Posterior vena cava (tissue), 2 donors: Measurements from ENCODE around the gene PCSK1N. TPM values are rescaled to one million over a fixed set of nuclear protein-coding genes. Genes with fewer than 3 reads are reported as not detected.
A peak's percentile ranks its signal among the peaks of the same experiment; 100 is the strongest.
"Not testable (repeated sequence)": the region's sequence is repeated elsewhere in the genome, so short reads cannot be mapped to it uniquely, and the experiment has no call there.

ENCODE experiments used
- DNase-seq: peaks from one replicate; pipeline ENCODE4 v3.0.0-alpha.2; 2020; ENCODE audit warnings: low spot score
- intact Hi-C, 2 donors: fragments of 100-400 bp; cut with DNase I; formaldehyde crosslinking; loops; one replicate each; pipeline versions ENCODE4 v1.14.1 to v1.14.2; 2022 to 2023
- total RNA-seq, 2 donors: library from RNA; stranded (reverse); fragmentation: NEBNext Ultra II Directional; extraction: Animal tissue kit (Norgen Biotek cat#: 25700); gene quantifications; one replicate each; pipeline ENCODE4 v1.2.1, GENCODE V29; 2021
- donor health status: DM: yes; HTN: yes; CAD: no.
- donor health status: DM: yes; HTN: yes; CAD: no.

PCSK1N gene
- total RNA-seq, 2 donors from 2014 or later: 0.52 to 2.4 TPM

DNA sequence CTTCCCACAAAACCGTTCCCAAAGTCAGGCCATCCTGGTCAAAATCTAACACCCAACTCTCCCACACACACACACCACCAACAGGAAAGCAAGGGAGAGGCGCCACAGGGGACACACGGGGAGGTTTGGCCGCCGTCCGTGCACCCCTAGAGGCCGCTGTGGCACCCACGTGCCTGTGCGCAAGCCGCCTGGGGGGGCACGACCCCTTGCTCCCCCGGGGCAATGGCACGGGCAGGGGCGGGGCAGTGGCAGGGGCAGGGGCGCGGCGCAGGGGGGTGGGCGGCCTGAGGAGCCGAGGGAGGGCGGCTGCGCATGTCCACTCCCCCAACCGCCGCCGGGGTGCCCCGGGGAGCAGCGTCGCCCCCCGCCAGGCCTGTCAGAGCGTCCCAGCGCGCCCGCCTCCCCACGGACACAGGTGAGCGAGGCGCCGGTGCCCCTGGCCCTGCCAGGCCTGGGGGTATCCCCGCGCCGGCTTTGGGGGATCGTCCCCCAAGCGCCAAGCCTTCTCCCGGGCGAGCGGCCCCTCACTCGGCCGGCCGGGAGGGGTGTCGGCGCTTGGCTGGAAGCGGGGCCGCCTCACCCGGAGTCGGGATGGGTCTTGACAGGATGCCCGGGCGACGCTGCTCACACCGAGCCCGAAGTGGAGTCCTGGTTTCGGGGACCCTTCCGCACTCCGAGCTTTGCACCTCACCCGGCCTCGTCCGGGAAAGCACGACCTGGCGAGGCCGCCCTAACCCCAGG is 9.1 kb downstream of the PCSK1N start, which contains the start of gene ERAS:
Gene ERAS, plus strand, starts transcription at position 379 of the 741 bp plus-strand sequence. CDS start 2,611 bp downstream, outside the sequence.
- intact Hi-C loops: no loop called here

DNA sequence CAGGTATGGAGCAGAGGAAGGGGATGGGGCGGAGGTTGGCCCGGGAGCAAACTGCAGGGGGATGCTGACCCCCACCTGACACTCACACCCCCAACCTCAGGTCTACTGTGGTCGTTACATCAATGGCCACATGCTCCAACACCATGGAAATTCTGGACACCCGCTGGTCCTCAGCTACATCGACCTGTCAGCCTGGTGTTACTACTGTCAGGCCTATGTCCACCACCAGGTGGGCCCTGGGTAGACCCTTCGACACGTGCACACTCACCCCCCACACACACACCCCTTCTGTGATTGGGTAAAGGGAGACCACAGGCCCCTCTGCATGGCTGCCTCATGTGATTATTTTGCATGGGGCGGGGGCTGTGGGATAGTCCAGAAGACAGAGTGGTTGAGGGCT is 11.3 kb downstream of the PCSK1N start:
- intact Hi-C loops: no loop called here

More for the DNA sequence above, 9.1 kb downstream of the PCSK1N start, which contains the start of gene ERAS:
- DNase-seq: no peak

DNA sequence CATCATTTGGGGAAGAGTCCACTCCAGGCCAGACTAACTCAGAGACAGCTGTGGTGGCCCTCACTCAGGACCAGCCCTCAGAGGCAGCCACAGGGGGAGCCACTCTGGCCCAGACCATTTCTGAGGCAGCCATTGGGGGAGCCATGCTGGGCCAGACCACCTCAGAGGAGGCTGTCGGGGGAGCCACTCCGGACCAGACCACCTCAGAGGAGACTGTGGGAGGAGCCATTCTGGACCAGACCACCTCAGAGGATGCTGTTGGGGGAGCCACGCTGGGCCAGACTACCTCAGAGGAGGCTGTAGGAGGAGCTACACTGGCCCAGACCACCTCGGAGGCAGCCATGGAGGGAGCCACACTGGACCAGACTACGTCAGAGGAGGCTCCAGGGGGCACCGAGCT is 12.4 kb downstream of the PCSK1N start:
- no peak for DNase-seq
- intact Hi-C loops: no loop called here

More for the DNA sequence above, 11.3 kb downstream of the PCSK1N start:
- no peak for DNase-seq

DNA sequence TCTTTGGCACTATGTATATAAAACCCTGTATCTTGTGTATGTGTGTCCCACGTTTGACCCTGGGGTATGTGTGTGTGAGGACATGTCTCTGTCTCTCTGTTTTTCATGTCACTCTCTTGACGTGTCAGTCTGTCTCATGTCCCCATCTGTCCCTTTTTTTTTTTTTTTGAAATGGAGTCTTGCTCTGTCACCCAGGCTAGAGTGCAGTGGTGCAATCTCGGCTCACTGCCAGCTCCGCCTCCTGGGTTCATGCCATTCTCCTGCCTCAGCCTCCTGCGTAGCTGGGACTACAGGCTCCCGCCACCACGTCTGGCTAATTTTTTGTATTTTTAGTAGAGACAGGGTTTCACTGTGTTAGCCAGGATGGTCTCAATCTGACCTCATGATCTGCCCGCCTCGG is 16.0 kb downstream of the PCSK1N start:
- intact Hi-C loops, DNase-seq: not testable (repeated sequence)

DNA sequence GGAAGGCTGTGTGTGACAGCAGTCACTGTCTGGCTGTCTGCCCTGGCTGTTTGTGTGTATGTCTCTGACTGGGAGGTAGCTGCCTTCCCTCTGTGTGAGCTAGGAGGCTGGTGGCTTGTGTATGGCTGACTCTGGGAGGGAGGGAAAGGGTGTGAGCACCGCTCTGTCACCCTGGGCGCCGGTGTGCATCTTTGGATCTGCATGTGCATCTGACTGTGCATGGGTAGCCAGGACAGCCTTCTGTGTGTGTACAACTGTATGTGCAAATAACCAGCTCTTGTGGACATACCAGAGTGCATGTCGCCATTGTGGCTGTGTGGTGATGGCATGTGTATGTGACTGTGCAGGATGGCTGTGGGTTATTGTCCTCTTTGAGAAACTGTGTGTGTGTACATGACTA is 16.5 kb downstream of the PCSK1N start:
- intact Hi-C loops: no loop called here
- DNase-seq: no peak

DNA sequence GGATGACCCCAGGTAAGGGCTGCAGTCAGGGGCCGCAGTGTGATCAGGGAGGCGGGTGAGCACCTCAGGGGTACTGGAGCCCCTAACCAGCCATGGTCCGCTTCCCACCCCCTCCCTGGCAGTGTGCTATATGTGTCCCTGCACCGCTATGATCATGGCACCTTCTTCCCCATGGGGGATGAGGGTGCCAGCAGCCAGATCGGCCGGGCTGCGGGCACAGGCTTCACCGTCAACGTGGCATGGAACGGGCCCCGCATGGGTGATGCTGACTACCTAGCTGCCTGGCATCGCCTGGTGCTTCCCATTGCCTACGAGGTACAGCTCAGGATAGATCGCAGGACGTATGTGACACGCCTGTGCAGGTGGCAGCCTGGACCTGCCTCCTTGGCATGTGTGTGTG is 17.3 kb downstream of the PCSK1N start:
- no peak for DNase-seq
- intact Hi-C loops: no loop called here

DNA sequence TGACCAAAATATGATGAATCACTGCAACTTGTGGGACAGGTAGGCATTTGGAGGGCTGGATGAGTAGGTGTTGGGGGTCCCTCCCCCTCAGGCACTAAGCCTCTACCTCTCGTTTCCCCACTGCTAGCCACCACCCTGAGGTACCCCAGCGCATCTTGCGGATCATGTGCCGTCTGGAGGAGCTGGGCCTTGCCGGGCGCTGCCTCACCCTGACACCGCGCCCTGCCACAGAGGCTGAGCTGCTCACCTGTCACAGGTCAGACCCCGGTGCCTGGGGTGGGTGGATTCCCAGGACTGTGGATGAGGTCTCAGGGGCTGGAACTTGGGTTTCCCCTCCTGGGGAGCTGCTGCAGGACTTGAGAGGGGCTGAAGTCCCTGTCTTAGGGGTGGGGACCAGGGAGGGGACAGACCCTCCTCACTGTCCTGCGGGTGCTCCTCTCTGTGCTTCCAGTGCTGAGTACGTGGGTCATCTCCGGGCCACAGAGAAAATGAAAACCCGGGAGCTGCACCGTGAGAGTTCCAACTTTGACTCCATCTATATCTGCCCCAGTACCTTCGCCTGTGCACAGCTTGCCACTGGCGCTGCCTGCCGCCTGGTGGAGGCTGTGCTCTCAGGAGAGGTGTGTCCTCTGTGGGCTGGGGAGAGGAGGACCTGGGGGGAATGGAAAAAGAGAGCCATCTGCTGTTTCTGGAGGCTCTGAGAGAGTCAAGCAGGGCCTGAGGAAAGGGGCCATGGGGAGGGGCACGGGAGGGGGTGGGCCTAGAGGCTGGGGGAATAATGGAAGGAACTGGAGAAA is 19.2 kb downstream of the PCSK1N start:
- no peak for DNase-seq
- intact Hi-C loops: no loop called here

DNA sequence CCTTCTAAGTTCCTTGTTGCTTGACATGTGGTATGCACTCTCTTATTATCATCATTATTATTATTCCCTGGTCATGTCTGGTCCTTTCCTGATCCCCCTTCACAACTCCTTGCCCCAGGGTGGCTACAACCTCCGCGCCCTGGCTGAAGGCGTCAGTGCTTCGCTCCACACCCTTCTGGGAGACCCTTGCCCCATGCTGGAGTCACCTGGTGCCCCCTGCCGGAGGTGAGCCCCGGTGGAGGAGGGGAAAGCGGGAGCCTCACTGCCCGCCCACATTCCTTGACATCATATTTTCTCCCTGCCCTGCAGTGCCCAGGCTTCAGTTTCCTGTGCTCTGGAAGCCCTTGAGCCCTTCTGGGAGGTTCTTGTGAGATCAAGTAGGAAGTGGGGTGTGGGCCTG is 20.1 kb downstream of the PCSK1N start:
- DNase-seq: no peak
- intact Hi-C loops: no loop called here

DNA sequence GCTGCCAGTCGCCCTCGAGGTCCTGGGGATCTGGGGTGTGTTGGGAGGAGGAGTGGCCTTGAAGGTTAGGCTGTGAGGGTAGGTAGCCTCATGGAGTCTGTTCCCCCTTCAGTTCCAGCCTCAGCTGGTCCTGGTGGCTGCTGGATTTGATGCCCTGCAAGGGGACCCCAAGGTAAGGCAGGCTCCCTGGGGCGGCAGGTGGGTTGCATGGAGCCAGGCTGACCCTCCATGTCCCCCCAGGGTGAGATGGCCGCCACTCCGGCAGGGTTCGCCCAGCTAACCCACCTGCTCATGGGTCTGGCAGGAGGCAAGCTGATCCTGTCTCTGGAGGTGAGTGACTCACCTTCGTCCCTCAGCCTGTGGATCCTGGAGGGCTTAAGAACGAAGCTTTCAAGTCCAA is 20.7 kb downstream of the PCSK1N start:
- intact Hi-C loops: no loop called here
- no peak for DNase-seq

DNA sequence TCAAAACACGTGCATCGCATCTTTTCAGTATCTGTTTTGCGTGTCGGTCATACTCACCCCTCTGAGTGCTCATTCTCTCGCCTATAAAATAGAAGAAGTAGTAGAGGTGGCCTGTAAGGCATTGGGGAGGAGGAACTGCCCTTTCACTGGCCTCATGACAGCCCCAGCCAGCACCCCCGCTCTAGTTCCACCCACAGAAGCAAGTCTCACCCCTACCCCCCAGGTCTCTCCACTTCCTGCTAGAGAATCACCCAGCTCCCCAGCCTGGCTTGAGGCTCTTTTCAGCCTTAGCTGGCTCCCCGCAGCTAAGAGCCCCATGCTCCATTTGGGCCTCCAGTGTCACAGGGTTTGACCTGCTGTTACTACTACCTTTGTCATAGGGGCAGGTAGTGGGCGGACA is 21.8 kb downstream of the PCSK1N start:
- intact Hi-C loops: no loop called here
- DNase-seq: no peak

DNA sequence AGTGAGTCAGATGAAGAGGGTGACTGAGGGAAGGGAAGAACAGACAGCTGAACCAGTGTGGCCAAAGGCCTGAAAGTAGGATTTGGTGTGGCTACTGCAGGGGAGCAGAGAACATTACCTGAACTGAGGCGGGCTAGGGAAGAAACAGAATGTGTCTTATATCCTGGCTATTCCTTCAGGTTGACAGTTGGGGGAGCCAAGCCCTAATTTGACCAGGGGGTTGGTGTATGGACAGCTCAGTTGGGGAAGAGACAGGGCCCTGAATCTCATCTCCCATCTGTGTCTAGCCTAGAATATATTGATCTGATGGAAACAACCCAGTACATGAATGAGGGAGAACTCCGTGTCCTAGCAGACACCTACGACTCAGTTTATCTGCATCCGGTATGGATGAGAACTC is 29.3 kb downstream of the PCSK1N start:
- no peak for DNase-seq
- intact Hi-C loops: no loop called here

DNA sequence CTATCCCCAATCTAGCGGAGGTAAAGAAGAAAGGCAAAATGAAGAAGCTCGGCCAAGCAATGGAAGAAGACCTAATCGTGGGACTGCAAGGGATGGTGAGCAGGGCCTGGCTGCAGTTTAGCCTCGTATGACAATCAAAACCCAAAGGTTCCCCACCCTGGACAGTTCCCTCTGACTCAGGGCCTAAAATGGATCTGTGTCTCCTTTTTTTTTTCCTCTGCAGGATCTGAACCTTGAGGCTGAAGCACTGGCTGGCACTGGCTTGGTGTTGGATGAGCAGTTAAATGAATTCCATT is 32.6 kb downstream of the PCSK1N start:
- DNase-seq: no peak
- intact Hi-C loops: no loop called here

DNA sequence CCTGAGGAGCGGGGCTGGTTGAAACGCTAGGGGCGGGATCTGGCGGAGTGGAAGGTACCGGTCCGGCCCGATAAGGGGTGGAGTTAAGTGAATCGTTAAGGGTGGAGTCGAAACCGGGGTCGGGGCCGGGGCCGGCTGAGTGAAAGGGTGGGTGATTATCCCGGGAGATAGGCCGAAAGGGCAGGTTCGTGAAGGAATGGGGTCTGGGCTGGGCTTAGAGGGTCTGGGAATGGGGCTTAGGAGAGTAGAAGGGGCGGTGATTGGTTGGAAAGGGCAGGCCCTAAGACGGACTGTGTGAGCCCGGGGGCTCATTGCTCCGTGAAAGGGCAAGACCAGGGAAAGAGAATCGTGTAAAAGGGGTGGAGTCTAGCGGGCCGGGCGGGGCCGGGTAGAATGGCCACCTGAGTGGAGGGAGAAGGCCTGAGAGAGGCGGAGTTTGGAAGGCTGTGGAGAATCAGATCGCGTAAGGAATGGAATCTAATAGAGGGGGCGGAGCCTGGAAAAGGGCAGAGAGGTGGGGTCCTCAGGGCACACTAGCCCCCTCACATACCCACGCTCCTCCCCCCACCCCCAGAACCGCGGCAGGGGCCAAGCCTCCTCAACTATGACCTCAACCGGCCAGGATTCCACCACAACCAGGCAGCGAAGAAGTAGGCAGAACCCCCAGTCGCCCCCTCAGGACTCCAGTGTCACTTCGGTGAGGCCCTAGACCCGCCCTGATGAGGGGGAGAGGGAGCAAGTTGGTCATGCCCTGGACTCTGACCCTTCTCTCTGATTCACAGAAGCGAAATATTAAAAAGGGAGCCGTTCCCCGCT is 33.1 kb downstream of the PCSK1N start:
- DNase-seq: peak; percentile 95
- intact Hi-C loops: no loop called here

DNA sequence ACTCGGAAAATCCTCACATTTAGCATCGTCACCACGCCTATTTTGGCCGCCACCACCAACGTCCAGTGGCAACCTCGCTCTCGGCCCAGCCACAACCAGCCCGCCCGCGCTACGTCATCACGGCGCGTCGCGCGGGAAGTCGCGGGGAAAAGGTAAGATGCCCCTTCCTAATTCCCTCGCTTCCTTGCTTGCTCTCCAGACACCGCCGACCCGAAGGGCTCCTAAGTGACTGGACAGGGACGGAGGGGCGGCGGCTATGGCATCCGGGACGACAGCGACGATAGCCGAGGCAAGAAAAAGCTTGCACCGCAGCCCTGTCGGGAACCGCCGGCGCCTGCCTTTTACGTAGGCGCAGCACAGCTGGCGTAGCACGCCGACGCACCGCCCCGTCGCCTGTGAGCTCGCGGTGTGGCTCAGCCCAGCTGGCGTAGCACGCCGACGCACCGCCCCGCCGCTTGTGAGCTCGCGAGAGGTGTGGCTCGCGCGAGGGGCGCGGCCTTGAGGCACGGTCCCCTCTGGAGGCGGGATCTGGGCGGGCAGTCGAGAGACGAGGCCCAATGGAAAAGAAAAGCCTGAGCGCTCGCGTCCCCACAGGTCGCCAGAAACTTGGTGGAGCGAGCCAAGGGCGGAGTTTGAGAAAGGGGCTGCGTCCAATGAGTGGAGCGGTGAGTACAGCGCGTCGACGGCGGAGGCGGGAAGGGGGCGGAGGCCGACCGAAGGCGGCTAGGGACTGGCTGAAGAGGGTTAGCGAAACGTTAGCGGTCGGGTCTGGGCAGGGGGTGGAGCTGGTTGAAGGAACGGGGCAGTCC is 33.9 kb downstream of the PCSK1N start, which contains the start of gene HDAC6:
Gene HDAC6, plus strand, starts transcription at position 788 of the 809 bp plus-strand sequence. CDS start 626 bp downstream, outside the sequence.
- intact Hi-C loops: no loop called here
- peak; percentile 99 for DNase-seq

DNA sequence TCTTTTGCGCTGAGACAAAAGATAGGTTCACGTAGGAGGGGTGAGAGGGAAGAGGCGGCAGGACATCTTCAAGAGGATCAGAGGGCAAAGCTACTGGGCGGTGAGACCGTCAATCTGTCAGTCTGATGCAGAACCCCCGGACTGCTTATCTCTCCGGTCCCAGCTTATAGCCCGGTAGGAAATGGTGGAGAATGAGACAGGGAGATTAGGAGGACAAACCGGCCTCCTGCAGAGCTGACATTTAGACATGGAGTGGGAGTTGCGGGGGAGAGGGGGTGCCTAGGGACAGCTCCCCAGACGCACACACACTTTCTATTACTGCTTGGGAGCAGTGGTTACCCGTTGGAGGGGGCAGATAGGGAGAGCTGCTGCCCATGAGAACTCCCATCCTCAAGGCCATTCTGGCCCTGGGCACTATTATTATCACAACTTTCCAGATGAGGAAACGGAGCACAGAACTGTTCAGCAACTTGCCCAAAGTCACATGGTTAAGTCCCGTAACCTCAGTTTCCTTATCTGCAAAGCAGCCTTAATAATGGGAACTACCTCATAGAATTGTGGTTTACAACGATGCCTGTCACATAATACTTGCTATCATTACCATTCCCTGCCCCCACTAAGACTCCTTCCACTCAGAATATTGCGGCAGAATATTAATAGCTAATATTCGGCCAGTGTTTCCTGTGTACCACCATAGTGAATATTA is 34.7 kb downstream of the PCSK1N start:
- DNase-seq: no peak
- intact Hi-C loops: no loop called here

DNA sequence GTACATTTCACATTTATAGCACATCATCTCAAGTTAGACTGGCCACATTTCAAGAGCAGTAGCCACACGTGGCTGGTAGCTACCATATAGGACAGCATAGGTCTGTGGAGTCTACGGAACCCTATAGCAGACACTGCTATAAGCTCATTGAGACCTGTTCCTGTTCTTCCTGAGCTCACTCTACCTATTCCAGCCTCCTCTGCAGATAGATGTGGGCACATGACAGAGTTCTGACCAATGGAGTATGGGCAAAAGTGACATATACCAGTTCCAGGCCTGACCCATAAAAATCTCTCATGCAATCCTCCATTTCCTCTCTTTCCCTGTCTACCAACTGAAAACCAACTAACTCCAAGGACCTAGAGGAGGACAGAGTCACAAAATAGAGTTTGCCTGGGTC is 37.1 kb downstream of the PCSK1N start:
- no peak for DNase-seq
- intact Hi-C loops: no loop called here

DNA sequence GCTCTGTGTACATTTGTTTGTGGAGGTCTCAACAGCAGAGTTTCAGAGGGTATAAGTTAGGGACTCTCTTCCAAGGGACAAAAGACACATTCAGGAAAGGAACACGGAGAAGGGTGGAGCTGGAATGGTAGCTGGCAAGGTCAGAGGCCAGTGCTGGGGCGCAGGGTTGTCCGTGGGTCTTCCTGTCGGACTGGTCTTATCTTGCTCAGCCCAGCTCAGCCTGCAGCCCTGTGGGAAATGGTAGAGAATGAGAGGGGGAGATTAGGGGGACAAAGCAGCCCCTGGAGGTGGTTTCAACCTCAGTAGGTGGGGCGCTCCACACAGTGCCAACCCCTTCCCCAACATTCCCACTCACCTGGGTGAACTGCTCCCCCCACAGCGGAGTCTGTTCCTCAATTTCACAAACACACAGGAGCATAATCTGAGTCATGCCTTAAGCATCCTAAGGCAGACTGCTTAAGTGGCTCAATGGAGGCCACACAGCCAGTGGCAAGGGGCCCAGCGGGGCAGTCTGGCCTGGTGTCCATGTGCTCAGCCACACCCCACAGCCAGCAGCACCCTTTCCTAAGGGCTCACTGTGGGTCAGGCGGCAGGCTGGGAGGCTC is 40.4 kb downstream of the PCSK1N start:
- no peak for DNase-seq
- intact Hi-C loops: no loop called here

DNA sequence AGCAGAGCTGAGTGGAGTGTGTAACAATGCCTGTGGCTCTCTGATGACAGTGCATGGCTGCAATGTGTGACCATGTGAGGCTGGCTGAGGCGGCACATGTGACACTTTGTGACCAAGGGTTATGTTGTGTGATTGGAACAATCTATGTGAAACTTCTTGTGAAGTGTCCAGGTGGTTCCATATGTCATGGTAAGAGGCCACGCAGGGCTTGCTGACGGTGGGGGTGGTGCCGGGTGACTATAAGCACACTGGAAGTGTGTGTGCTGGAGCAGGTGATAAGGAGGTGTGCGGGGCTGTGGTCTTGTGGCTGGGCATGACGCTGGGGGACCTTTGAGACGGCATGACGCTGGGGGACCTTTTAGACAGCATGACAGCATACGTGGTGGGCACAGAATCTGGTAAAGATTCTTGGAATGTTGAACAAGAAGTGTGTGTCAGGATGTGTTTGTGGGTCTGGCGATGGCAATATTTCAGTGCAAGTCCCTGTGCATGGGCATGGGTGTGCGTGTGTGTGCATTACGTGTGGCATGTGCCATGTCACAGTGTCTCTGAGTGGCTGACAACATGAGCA is 41.0 kb downstream of the PCSK1N start:
- intact Hi-C loops: no loop called here

More for the DNA sequence above, 41.0 kb downstream of the PCSK1N start:
- no peak for DNase-seq
